ENCODE measurements around the gene SNX10.

DNA sequence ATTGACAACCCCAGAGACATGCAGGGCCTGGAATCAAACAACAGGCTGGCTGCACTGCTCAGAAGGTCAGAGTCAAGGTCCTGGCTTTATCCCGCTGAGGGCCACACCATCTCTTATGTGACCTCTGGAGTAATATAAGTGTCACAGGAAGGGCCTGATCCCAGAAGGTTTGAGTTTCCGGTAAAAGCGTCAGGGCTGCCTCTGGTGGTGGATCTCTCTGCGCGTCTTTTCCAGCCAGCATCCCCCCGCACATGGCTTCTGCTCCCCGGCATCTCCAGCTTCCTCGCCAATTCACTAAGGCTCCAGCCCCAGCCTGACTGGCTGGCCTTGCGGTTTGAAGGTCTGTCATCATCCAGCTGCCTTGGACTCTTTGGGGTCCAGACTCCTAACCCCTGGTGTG is 54.2 kb downstream of the SNX10 start:
- no peak for TF ChIP-seq EZH2phosphoT487 (IDR thresholded peaks at IDR 0.05; ENCODE audit: low read length)
- TF ChIP-seq, protein P1, sequence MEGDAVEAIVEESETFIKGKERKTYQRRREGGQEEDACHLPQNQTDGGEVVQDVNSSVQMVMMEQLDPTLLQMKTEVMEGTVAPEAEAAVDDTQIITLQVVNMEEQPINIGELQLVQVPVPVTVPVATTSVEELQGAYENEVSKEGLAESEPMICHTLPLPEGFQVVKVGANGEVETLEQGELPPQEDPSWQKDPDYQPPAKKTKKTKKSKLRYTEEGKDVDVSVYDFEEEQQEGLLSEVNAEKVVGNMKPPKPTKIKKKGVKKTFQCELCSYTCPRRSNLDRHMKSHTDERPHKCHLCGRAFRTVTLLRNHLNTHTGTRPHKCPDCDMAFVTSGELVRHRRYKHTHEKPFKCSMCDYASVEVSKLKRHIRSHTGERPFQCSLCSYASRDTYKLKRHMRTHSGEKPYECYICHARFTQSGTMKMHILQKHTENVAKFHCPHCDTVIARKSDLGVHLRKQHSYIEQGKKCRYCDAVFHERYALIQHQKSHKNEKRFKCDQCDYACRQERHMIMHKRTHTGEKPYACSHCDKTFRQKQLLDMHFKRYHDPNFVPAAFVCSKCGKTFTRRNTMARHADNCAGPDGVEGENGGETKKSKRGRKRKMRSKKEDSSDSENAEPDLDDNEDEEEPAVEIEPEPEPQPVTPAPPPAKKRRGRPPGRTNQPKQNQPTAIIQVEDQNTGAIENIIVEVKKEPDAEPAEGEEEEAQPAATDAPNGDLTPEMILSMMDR (IDR thresholded peaks at IDR 0.05; ENCODE audit: low read length): no peak
- no peak for TF ChIP-seq EZH2 (optimal IDR thresholded peaks at IDR 0.05; ENCODE audit: low read depth, low read length)
